KG1 (cell line): ENCODE results near the gene KRTAP9-4.
"Not testable (repeated sequence)": the region's sequence is repeated elsewhere in the genome, so short reads cannot be mapped to it uniquely, and the experiment has no call there.

Source experiments
- DNase-seq: peaks from one replicate; lab custom pipeline; 2025; lab: John Stamatoyannopoulos, UW

KRTAP9-4 gene

GRCh38 chr17:41249637-41250240 is at the start of gene KRTAP9-4:
TSS of gene KRTAP9-4 (plus strand) at chr17:41249687. CDS start at chr17:41249721, 34 bp downstream.
- DNase-seq = not testable (repeated sequence)

GRCh38 chr17:41211845-41212466 is 37.5 kb upstream of the KRTAP9-4 start:
- DNase-seq = no peak

GRCh38 chr17:41212524-41213169 is 36.8 kb upstream of the KRTAP9-4 start:
- no peak for DNase-seq

GRCh38 chr17:41215681-41216080 is 33.8 kb upstream of the KRTAP9-4 start:
- DNase-seq = no peak

GRCh38 chr17:41223821-41224220 is 25.7 kb upstream of the KRTAP9-4 start:
- no peak for DNase-seq

GRCh38 chr17:41226051-41226450 is 23.4 kb upstream of the KRTAP9-4 start:
- no peak for DNase-seq

GRCh38 chr17:41226598-41227095 is 22.8 kb upstream of the KRTAP9-4 start, which contains the start of gene KRTAP9-2:
TSS of gene KRTAP9-2 (plus strand) at chr17:41226648. CDS start at chr17:41226655, 7 bp downstream.
- DNase-seq = not testable (repeated sequence)

- DNase-seq = no peak
These were observed 19.4 kb upstream of the KRTAP9-4 start for GRCh38 chr17:41230094-41230493.

GRCh38 chr17:41231731-41232130 is 17.8 kb upstream of the KRTAP9-4 start:
- no peak for DNase-seq

- DNase-seq = not testable (repeated sequence)
These were observed 16.9 kb upstream of the KRTAP9-4 start, which contains the start of gene KRTAP9-3 for GRCh38 chr17:41232399-41233105. TSS of gene KRTAP9-3 (plus strand) at chr17:41232449. CDS start at chr17:41232502, 53 bp downstream.

GRCh38 chr17:41237116-41237515 is 12.4 kb upstream of the KRTAP9-4 start:
- DNase-seq = not testable (repeated sequence)

GRCh38 chr17:41237949-41238437 is 11.5 kb upstream of the KRTAP9-4 start, which contains the start of gene KRTAP9-8:
TSS of gene KRTAP9-8 (plus strand) at chr17:41237999. CDS start at chr17:41238052, 53 bp downstream.
- DNase-seq = not testable (repeated sequence)

GRCh38 chr17:41246995-41247787 is 2.3 kb upstream of the KRTAP9-4 start:
- DNase-seq = not testable (repeated sequence)

- no peak for DNase-seq
These were observed 1.8 kb downstream of the KRTAP9-4 start for GRCh38 chr17:41251261-41251660.

- no peak for DNase-seq
These were observed 5.4 kb downstream of the KRTAP9-4 start for GRCh38 chr17:41254861-41255260.

GRCh38 chr17:41255381-41256290 is 6.1 kb downstream of the KRTAP9-4 start, which contains the start of gene KRTAP9-9:
TSS of gene KRTAP9-9 (plus strand) at chr17:41255384.
- not testable (repeated sequence) for DNase-seq

- DNase-seq = no peak
These were observed 6.8 kb downstream of the KRTAP9-4 start for GRCh38 chr17:41256291-41256685.

- DNase-seq = no peak
These were observed 8.9 kb downstream of the KRTAP9-4 start for GRCh38 chr17:41258406-41258805.

- DNase-seq = no peak
These were observed 13.7 kb downstream of the KRTAP9-4 start for GRCh38 chr17:41263212-41263611.

- DNase-seq = no peak
These were observed 15.1 kb downstream of the KRTAP9-4 start for GRCh38 chr17:41264599-41264998.
